HG03520 (cell line): ENCODE data around the gene CATSPERZ.
"Not testable (repeated sequence)": the region's sequence is repeated elsewhere in the genome, so short reads cannot be mapped to it uniquely, and the experiment has no call there.

Experiments used
- ATAC-seq: cut with Tn5 transposase; IDR thresholded peaks from one replicate; pipeline ENCODE4 v1.9.1; 2021; ENCODE audit warnings: mild to moderate bottlenecking, moderate library complexity; ENCODE audit not compliant: unreplicated experiment

Gene CATSPERZ

DNA sequence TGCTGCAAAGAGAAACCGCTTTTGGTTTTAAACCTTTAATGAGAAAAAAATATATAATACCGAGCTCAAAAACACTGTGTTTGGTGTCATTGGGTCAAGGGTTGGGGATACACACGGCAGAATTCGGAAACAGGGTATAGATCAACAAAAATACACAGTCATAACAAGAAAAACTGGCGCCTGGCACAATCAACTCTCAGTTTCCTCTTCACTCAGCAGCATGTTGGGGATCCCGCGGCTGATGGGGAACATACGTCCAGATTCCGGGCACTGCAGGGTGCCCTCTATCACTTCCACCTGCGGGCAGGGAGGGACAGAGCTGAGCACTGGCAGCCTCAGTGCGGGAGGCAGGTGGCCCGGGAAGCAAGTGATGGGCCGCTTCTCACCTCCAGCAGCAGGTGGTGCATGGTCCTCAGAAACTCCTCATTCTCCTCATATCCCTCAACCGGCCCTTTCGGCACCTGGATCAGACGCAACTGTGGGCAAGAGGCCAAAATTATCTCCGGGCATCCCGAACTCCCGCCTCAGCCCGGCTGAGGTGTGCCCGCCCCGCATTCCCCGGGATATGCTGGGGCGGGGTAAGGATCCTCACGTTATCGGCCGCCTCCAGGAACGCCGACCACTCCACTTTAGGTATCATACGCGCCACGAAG is 16.6 kb downstream of the CATSPERZ start:
- ATAC-seq = no peak

DNA sequence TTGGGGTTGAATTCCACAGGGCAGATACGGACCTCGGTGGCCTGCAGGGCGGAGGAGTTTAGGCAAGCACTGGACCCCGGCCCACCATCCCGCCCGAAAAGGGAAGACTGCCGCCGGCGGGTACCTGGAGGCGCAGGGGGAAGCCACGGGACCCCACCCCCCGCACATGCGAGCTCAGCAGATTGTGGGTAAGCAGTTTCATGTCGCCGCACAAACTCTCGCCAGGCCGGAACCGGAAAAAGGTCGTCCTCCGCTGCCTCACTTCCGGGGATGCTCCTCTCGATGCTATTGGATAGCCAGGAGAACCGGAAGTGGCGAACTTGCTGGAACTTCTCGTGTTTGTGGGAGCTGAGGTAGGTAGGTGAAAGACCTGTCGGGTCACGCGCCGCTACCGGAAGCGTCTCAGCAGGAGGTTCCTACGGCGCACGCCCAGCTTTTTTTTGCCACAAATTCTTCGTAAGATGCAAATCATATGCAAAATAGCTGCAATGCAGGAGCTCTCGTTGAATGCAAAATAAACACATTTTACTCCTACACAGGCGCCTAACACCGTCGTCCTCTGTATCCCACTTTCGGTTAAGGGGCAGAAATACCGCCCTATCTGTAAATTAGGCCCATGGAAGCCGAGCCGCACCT is 17.3 kb downstream of the CATSPERZ start, which contains the start of gene TRMT112:
Gene TRMT112, minus strand, starts transcription at position 235 of the 636 bp plus-strand sequence. Its CDS starts 33 bp downstream, at position 202.
- ATAC-seq = peak; percentile 56

DNA sequence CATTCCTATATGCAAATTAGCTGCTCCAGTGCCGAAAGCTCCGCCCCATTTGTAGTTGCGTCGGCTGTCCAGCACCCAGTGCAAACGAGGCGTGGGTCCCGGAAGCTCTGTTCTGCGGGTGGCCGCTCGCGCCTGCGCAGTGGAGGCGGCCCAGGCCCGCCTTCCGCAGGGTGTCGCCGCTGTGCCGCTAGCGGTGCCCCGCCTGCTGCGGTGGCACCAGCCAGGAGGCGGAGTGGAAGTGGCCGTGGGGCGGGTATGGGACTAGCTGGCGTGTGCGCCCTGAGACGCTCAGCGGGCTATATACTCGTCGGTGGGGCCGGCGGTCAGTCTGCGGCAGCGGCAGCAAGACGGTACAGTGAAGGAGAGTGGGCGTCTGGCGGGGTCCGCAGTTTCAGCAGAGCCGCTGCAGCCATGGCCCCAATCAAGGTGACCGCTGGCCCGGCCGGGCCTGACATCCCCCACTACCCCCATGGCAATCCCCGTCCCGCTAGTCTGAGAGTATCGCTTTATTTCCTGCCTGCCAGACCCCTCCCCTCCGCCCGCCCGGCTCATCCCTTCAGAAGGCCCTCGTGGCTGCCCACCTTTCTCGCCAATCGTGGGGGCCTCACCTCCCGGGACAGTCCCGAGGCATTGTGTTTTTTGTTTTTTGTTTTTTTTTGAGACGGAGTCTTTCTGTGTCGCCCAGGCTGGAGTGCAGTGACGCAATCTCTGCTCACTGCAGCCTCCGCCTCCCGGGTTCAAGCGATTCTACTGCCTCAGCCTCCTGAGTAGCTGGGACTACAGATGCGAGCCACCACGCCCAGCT is 18.0 kb downstream of the CATSPERZ start, which contains the start of gene PRDX5:
Gene PRDX5, plus strand, starts transcription at position 161 of the 805 bp plus-strand sequence. Its CDS starts 95 bp downstream, at position 256.
- peak; percentile 63 for ATAC-seq

DNA sequence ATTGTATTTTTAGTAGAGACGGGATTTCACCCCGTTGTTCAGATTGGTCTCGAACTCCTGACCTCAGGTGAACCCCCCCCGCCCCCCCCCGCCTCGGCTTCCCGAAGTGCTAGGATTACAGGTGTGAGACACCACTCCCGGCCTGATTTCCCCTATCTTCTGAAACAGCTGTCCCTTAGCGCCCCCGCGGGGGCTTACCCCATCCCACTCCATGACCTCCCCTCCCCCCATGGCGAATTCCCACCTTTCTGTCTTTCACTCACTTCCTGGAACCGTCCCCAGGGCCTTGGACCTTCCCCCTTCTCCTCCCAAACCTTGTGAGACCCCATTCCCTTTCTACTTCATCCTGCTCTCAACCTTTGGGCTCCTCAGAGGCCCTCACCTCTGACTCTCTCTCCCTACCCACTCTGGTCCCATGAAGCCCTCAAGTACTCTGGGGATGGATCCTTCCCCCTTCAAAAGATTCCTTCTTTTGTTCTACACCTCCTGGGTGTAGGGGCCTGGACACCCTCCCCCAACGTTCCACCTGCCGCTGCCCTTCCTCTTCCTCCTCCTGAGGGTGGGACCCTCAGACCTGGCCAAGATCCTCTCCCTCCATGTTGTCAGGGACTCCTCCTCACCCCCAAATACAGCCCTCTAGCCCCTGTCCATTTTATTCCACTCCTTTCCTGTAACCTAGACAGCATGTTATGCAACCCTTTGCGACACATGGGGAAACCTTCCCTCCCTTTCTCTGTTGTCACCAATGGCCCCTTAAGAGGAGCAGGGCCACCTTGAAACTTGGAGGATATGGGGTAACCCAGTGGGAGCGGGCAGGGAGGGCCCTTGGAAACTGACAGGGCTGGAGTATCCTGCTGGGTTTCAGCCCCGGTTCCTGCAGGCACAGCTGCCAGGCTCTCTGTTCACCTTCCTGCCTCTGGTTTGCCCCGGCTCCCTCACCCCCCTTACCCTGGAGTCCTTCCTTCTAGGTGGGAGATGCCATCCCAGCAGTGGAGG is 18.9 kb downstream of the CATSPERZ start:
- no peak for ATAC-seq

DNA sequence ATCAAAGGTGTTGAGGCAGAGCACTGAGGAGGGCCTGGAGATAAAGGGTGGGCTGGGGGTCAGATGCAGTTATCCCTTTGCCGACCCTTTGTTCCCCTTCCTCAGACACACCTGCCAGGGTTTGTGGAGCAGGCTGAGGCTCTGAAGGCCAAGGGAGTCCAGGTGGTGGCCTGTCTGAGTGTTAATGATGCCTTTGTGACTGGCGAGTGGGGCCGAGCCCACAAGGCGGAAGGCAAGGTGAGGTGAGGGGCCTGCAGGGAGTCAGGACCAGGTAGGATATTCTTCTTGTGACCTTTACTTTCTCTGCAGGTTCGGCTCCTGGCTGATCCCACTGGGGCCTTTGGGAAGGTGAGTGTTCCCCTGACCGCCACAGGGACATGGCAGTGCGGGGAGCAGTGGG is 20.4 kb downstream of the CATSPERZ start:
- no peak for ATAC-seq

DNA sequence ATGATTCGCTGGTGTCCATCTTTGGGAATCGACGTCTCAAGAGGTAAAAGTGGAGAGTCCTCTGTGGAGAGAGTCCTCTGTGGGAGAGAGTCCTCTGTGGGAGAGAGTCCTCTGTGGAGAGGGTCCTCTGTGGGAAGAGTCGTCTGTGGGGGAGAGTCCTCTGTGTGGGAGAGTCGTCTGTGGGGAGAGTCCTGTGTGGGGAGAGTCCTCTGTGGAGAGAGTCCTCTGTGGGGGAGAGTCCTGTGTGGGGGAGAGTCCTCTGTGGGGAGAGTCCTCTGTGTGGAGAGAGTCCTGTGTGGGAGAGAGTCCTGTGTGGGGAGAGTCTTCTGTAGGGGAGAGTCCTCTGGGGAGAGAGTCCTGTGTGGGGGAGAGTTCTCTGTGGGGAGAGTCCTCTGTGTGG is 20.9 kb downstream of the CATSPERZ start:
- no peak for ATAC-seq

DNA sequence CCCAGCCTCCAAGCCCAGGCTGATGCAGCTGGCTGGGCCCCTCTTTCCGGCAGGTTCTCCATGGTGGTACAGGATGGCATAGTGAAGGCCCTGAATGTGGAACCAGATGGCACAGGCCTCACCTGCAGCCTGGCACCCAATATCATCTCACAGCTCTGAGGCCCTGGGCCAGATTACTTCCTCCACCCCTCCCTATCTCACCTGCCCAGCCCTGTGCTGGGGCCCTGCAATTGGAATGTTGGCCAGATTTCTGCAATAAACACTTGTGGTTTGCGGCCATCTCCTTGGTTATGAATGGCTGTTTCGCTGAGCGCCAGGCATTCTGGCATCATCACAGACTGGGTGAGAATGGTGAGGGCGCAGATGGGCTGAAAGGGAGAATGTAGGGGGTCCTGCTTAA is 21.4 kb downstream of the CATSPERZ start:
- ATAC-seq = no peak

DNA sequence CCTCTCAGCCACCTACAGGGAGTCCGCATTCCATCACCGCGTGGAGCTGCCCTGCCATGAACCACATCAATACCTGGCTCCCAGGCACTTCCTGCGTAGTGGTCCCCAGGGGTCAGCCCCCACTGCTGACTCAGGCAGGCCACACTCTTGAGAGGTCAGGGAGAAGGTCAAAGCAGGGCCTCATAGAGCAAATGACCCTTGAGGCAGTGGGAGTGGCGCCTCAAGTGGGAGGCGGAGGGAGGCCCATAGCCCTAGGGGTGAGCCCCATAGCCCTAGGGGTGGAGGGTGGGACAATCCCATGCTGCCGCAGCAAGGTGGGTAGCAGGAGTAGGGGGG is 22.7 kb downstream of the CATSPERZ start:
- no peak for ATAC-seq

DNA sequence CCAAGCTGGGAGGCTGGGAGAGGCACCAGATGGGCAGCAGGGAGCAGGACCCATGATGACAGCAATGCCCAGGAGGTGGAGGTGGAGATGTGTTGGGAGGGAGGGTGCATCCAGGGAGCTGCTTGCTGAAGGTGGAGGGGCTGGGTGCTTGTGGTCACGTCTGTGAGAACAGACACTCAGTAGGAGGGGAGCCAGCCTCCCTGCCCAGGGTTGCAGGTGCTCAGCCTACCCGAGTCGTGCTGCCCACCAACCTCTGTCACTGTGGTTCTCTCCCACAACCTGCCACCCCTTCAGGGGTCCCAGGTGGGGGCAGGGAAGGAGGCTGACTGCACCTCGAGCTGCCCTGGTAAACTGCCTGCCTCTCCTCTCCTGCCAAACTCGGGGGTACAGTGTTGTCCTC is 23.2 kb downstream of the CATSPERZ start:
- no peak for ATAC-seq

DNA sequence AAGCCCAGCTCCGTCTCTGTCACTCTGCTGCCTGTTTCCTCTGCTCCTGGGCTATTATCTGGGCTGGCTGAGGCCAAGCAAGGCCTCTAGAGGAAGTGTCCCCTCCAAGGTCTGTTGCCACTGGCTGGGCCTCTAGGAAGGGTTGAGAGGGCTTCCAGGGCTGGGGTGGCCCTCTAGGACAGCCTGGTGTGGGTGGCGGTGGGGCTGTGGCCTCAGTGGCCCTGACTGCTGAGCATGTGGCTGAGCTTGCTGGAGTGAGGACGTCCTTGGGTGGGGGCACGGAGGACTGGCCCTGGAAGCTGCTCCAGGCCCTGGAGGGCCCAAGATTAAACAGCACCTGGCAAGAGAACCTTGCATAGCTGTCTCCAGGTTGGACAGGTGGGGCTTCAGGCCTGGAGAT is 23.8 kb downstream of the CATSPERZ start:
- not testable (repeated sequence) for ATAC-seq

DNA sequence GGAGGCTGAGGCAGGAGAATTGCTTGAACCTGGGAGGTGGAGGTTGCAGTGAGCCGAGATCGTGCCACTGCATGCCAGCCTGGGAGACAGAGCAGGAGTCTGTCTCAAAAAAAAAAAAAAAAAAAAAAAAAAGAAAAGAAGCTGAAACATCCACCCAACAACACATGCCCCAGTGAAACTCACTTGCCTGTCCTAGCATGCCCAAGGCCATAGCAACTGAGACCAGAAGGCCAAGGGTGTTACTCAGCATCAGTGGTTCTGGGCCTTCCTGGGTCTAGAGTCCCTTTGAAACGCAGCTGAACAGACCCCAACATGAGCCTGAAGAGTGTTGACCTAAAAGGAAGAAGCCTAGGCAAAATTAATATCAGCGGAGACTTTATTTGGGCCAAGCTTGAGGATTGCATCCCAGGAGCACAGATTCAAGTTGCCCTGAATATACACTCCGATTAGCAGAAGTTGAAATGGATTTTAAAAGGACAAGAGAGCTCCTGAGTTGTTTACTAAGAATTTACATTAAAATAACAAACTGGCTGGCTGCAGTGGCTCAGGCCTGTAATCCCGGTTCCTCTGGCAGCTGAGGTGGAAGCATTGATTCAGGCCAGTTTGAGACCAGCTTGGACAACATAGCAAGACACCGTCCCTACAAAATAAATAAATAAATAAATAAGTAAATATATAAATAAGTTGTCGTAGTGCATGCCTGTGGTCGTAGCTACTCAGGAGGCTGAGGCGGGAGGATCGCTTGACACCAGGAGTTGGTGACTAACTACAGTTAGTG is 24.7 kb downstream of the CATSPERZ start:
- ATAC-seq = no peak

DNA sequence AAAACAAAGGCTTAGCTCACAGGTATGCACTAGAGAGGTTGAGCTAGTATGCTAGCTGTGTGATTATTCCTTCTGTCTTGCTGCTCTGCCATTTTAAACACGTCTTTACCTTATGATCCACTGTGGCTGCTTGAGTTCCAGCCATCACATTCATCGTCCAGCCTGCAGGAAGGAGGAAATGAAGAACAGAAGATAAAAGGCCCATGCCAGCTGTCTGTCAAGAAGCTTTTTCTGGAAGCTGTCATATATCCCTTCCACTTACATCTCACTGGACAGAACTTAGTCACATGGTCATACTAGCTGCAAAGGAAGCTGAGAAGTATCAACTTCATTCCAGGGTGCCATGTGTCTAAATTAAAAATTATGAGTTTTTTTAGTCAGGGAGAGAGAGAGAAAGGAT is 27.2 kb downstream of the CATSPERZ start:
- no peak for ATAC-seq

DNA sequence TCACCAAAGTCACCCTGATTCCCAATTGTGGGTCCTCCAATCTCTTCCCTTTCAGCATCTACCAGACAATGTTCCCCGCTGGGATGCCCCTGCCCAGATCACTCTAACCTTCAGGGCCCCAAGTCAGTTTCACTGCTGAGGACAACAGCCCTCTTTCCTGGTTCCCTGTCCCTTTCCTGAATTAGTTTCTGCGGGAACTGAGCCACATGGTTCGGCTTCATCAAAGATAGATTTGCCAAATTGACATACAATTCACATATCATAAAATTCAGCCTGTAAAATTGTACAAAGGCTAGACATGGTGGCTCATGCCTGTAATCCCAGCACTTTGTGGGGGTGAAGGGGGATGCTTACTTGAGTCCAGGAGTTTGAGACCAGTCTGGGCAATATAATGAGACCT is 27.8 kb downstream of the CATSPERZ start:
- no peak for ATAC-seq

DNA sequence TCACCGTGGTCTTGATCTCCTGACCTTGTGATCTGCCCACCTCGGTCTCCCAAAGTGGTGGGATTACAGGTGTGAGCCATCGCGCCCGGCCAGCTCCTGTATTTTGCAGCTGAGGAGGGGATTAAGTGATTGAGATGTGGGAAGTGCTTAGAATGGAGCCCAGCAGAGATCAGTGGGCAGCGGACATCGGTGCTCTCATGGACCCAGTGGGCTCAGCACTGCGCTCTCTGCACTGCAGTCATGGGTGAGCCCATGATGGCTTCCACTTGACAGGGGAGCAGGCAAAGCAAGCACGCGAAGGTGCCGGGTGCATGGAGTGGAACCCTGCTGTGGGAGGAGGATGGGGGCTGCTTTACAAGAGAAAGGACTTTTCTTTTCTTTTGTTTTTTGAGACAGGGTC is 30.7 kb downstream of the CATSPERZ start:
- ATAC-seq = no peak

DNA sequence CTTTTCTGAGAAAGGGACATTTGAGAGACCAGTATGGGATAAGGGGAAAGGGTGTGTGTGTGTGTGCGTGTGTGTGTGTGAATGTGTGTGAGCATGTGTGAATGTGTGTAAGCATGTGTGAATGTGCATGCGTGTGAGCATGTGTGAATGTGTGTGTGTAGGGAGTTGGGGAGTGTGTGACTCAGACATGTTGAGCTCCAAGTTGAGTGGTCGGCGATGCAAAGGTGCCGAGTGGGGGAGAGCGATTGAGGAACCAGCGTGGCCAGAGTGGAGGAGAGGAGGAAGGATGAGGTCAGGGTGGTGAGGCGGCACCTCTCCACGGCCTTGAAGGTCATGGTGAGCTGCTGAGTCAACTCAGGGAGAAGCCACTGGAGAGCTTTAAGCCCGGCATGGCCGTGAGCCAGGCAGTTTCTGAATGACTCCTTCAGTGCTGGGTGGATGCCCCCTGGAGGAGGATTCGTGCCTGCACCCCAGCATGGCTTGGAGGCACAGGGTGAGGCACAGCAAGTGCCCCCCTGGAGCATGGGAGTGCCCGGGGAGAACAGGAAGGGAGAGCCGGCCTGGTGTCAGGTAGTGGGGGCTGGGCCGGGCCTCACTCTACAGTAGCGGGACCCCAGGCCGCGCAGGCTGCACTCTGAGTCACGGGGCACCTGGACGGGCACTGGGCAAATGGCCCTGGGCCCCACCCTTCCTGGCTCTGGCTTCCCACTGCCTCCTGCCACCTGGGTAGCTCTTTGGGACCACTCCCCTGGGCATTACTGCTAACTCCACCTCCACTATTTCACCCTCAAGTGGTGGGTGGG is 31.6 kb downstream of the CATSPERZ start:
- no peak for ATAC-seq

DNA sequence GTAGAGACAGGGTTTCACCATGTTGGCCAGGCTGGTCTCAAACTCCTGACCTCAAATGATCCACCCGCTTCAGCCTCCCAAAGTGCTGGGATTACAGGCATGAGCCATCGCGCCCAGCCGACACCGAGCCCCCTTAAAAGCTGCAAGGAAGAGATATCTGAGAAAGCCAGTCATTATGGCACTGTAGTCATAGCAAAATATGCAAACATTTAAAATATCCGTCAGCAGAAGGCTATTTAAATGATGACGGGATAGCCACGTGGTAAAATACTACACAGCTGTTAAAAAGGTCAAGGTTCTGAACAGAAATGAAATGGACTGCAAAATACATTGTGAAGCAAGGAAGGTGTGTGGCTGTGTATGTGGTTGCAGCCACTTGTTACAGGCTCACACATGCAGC is 33.4 kb downstream of the CATSPERZ start:
- ATAC-seq = no peak

DNA sequence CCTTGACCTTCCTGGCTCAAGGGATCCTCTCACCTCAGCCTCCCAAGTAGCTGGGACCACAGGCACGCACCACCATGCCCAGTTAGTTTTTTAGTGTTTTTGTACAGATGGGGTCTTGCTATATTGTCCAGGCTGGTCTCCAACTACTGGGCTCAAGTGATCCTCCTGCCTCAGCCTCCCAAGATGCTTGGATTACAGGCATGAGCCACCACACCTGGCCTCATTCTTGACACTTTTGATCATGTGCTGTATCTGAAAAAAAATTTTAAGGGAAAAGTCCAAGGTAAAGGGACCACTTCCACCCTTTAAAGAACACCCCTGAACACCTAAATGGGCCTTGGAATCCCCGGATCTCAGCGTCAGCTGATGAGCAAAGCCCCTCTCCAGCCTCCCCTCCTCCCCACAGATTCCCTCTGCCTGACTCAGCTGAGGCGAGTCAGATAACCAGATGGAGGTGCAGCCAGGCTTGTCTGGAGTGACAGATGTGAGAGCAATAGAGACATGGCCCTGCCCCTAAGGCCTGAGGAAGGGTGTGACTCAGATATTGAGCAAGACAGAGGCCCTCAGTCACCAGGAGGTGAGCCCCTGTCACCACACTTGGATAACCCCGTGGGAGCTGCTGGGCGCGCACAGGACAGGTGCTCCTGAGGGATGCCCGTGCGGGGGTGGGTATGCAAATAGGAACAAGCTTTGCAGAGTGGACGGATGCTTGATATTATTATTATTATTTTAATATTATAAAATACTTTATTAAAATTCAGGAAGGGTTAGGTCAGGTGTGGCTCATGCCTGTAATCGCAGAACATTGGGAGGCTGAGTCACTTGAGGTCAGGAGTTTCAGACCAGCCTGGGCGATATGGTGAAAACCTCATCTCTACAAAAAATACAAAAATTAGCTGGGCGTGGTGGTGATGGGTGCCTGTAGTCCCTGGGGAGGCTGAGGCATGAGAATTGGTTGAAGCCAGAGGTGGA is 34.9 kb downstream of the CATSPERZ start:
- ATAC-seq = peak; percentile 78
